Measurements from ENCODE around the gene KRTAP5-6. TPM values are rescaled to one million over a fixed set of nuclear protein-coding genes. Genes with fewer than 3 reads are reported as not detected.

The KRTAP5-6 gene
- total RNA-seq, 2 experiments from 2014 or later = not detected

Other genes with a start within 250 kb of the KRTAP5-6 start
- gene MOB2, start 210.4 kb upstream of the KRTAP5-6 start, total RNA-seq = 10 to 100 TPM; 49.5 to 52.9 TPM
- 1 to 10 TPM; 2.6 to 2.7 TPM for gene DUSP8, start 124.9 kb upstream of the KRTAP5-6 start, total RNA-seq
- gene KRTAP5-1, start 111.9 kb upstream of the KRTAP5-6 start, total RNA-seq = not detected
- not detected for gene KRTAP5-2, start 98.9 kb upstream of the KRTAP5-6 start, total RNA-seq
- gene KRTAP5-3, start 88.7 kb upstream of the KRTAP5-6 start, total RNA-seq = not detected
- not detected for gene KRTAP5-4, start 75.1 kb upstream of the KRTAP5-6 start, total RNA-seq
- not detected for gene KRTAP5-5, start 67.4 kb upstream of the KRTAP5-6 start, total RNA-seq
- gene IFITM10, start 53.4 kb downstream of the KRTAP5-6 start, total RNA-seq = 1 to 10 TPM in 1 of 2 experiments, under 1 TPM in 1; 0.70 to 1.3 TPM
- 100 to 1,000 TPM; 156 to 172 TPM for gene CTSD, start 66.7 kb downstream of the KRTAP5-6 start, total RNA-seq
- gene SYT8, start 137.8 kb downstream of the KRTAP5-6 start, total RNA-seq = not detected
- gene TNNI2, start 141.8 kb downstream of the KRTAP5-6 start, total RNA-seq = under 1 TPM; 0.38 to 0.60 TPM
- 100 to 1,000 TPM; 590 TPM for gene LSP1, start 155.9 kb downstream of the KRTAP5-6 start, total RNA-seq
- under 1 TPM; 0.08 TPM for gene PRR33, start 194.7 kb downstream of the KRTAP5-6 start, total RNA-seq
- gene TNNT3, start 222.5 kb downstream of the KRTAP5-6 start, total RNA-seq = 1 to 10 TPM; 6.6 to 9.7 TPM

Measured in activated CD4-positive, alpha-beta memory T cell treated with anti-CD3 and anti-CD28 coated beads, Interleukin-2, amount 10 ng/mL, durations not matched to agents 7 days and 5 days (primary cell).